Ramos (cell line): ENCODE data around the gene NRXN2.
"Not testable (repeated sequence)": the region's sequence is repeated elsewhere in the genome, so short reads cannot be mapped to it uniquely, and the experiment has no call there.

Experiments used
- in situ Hi-C: fragments of 300-500 bp; cut with MboI; formaldehyde crosslinking; loops from one replicate; pipeline ENCODE4 v1.14.3; 2022; ENCODE audit warnings: low sequenced_read_pairs; ENCODE audit not compliant: unreplicated experiment

NRXN2 gene

GRCh38 chr11:64711956-64712362 is 11.0 kb downstream of the NRXN2 start:
- in situ Hi-C loops = no loop called here

DNA sequence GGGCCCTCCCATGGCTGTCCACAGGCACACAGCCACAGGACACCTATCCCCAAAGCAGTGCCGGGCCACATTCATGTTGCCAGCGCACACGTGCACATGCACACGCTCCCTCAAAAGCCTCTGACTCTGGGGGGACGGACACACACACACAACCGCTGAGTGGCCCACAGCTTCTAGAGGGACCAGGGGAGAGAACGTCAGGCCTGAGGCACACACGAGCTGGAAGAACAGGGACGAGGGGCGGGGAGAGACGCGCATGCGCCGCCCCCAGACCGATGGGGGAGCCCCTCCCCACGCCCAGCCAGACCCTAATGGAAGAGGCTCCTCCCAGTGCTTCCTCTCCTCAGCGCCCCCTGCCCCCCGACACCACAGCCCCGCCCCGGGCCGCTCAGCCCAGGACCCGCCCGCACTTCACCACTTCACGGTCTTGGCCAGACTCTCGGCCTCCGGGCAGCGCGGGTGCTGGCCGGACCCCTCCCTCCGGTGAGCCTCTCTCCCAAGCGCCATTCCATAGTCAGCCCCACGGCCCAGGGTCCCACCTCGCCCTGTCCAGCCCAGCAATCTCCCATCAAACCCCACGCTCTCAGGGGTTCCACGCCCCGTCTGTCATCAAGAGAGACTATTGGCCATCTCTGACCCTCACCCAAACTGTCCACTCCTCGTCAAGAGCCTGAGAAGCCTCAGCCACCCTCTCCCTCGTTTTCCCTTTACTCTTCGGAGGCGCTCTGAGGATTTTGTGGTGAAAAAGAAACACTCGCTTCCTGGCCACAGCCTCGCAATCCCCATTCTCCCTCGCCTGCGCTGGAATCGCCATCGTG is 11.7 kb downstream of the NRXN2 start:
- in situ Hi-C loops = no loop called here

GRCh38 chr11:64710418-64711137 is 12.4 kb downstream of the NRXN2 start:
- in situ Hi-C loops = no loop called here

GRCh38 chr11:64705501-64705900 is 17.5 kb downstream of the NRXN2 start:
- in situ Hi-C loops = no loop called here

DNA sequence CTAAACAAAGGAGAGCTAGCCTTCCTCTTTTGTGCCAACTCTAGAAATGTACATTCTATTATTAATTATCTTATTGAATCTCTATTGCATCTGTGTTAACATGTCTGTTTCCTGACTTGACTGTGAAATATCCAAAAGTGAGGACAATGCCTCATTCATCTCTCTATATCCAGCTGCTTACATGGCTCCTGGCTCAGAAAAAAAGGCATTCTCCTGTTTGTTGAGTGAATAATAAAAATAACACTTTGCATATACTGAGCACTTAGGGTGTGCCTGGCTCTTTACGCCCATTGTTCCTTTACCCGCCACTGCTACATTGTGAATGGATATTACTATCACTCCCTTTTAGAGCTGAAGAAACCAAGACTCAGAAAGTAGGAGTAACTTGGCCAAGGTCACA is 19.9 kb downstream of the NRXN2 start:
- in situ Hi-C loops = no loop called here

DNA sequence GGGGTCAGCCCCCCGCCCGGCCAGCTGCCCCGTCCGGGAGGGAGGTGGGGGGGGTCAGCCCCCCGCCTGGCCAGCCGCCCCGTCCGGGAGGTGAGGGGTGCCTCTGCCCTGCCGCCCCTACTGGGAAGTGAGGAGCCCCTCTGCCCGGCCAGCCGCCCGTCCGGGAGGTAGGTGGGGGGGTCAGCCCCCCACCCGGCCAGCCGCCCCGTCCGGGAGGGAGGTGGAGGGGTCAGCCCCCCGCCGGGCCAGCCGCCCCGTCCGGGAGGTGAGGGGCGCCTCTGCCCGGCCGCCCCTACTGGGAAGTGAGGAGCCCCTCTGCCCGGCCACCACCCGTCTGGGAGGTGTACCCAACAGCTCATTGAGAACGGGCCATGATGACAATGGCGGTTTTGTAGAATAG is 21.0 kb downstream of the NRXN2 start:
- in situ Hi-C loops = not testable (repeated sequence)

- in situ Hi-C loops = no loop called here
Measured at GRCh38 chr11:64698427-64698826, 24.6 kb downstream of the NRXN2 start.

- in situ Hi-C loops = no loop called here
Measured at GRCh38 chr11:64697663-64698375, 25.2 kb downstream of the NRXN2 start.

DNA sequence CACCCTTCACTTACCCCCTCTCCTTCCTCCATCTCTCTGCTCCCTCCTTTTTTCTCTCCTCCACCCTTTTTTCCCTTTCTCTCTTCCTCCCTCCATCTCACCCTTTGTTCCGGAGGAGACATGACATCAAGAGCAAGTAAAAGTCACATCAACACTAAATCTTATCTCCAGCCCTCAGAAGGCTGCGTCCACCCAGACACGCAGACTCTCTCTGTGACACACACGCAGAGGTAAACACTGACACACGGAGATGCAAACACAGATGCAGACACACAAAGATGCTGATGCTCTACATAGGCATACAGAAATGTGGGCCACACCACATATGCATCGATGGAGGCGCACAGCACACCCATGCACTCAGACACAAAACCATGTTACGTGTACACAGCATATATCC is 27.0 kb downstream of the NRXN2 start:
- in situ Hi-C loops = no loop called here

- in situ Hi-C loops = no loop called here
Measured at GRCh38 chr11:64695548-64695947, 27.4 kb downstream of the NRXN2 start.

- in situ Hi-C loops = loop anchor here (5.0 kb wide), 1 partner anchor 42 kb away; no protein-coding TSS in a partner anchor
Measured at GRCh38 chr11:64694821-64695365, 28.1 kb downstream of the NRXN2 start.

DNA sequence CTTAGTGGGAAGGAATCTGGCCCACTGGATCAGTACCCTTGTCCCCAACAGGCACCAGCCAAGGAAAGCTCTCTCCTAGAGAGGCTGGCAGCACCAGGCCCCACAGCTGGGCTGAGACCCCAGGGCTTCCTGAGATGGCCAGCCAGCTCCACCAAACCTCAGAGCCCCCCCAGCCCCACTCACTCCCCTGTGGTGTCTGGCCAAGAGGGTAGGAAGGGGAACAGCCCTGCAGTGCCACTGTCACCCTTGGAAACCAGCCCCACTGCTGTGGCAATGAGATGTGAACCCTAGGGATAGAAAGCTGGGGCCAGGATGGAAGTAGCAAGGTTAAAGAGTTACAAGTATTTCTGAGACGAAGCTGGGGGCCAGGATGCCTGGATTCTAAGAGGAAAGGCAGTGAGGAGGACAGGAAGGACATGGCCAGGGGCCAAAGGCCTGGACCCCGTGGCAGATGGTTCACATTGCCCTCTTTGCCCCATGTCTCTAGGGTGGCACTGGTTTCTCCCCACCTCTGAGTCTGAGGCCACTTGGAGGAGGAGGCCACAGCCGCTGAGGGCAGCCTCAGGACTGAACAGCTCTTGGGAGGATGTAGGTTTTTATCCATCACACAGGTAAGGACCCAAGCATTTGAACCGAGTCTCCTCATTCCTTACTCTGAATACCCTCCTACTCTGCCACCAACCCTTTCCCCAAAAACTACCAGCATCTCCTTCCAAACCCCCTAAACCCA is 28.8 kb downstream of the NRXN2 start:
- in situ Hi-C loops = loop anchor here (5.0 kb wide), 1 partner anchor 43 kb away; no protein-coding TSS in a partner anchor

DNA sequence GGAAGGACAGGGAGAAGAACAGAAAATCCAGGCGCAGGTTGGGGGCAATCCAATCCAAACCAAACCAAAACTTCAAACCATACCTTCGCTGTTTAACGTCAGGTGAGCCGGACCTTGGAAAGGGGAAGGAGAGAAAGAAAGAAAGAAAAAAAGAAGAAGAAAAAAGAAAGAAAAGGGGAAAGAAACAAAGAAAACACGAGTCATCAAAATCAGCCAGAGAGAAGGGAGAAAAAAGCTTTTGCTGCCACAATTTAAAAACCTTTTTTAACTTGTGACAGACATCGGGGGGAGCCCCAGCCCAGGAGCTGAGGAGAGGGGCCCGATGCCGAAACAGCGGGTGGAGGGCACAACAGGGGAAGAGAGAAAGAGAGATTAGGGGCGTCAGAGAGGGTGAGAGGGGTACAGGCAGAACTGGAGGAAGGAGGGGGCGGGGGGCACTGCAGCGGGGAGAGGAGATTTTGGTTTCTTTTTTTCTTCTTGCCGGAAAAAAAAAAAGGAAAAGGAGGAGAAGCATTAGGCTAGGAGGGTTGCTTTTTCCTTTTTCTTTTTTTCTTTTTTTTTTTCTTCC is 30.1 kb downstream of the NRXN2 start:
- in situ Hi-C loops = loop anchor here (5.0 kb wide), 1 partner anchor 44 kb away; no protein-coding TSS in a partner anchor

DNA sequence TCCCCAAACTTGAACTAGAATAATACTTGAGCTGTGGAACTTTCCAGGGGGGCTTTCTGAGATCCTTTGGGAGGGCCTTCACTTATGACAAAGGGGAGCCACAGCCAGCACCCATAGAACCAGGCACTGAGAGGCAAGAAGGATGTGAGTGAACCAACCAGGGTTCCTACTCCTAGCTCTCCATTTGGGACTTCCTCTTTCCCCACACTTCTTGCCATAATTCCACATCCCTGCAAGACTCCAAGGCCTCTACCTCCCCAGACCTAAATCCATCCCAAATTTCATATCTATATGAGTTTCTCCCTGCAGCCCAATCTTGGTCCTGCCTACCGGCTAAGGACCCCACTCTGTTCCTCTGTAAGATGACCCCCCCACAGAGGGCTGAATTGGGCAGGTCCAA is 31.5 kb downstream of the NRXN2 start:
- in situ Hi-C loops = loop anchor here (5.0 kb wide), 1 partner anchor 46 kb away; no protein-coding TSS in a partner anchor

- in situ Hi-C loops = loop anchor here (5.0 kb wide), 1 partner anchor 47 kb away; no protein-coding TSS in a partner anchor
Measured at GRCh38 chr11:64690235-64690634, 32.8 kb downstream of the NRXN2 start.

GRCh38 chr11:64688534-64688982 is 34.4 kb downstream of the NRXN2 start:
- in situ Hi-C loops = no loop called here

DNA sequence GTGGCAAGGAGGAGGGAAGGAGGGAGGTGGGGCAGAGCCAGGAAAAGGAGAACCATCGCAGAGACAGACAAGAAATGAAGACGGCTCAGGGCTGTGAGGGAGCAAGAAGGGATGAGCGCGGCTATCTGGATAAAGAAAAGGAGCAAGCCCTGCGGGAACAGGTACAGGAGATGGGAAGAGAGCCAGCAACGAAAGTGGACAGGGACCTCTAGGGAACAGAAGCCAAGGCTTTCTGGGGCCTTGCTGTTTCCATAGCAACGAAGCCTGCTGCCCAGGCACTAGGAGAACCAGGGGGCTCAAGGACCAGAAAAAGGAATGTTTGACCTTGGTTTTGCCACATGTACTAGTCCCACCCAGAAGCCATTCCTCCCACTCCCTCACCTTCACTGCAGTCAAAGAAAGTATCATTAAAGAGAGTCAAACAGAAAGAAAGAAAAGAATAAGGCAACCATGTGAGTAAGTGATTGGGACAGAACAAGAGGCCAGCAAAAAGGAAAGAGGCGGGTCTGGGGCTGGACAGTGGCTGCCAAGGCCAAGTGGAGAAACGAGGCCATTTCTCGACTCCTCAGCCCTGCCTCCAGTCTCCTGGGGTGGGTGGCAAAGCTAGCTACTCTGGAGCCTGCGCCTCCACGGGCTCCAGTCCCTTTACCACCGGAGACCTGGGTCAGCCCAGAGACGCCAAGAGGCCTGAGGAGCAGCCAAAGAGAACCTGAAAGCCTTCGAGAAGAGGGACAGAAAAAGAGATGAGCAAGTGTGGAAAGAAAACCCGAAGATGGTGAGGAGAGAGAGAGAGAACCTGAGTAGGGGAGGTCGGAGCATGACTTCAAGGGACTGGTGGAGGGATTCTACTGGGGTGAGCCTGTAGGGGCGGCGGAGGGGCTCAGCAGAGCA is 35.1 kb downstream of the NRXN2 start:
- in situ Hi-C loops = no loop called here

DNA sequence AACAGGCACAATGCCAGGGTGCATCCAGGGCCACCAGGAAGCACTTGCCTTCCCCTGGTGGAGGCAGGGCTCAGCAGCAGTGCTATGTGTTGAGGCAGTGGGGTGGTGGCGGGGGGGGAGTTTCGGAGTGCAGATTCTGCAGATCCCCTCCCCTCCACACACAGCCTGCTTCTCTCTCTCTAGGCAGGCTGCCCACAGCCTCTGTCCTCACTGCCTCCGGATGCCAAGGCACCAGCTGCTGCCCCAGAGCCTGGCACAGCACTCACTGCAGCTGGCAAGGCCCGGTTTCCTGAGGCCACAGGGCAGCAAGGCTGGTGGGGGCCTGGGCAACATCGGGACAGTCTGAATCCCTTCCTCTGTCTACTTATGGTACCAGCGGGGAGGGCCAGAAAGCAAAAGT is 35.8 kb downstream of the NRXN2 start:
- in situ Hi-C loops = no loop called here
